KMS-11 (cell line): ENCODE measurements around the gene SIK2.
"Not testable (repeated sequence)": the region's sequence is repeated elsewhere in the genome, so short reads cannot be mapped to it uniquely, and the experiment has no call there.

Experiments
- H2AFZ ChIP-seq: fragments of 200-600 bp; sonication (generic); 2 replicates; pipeline ENCODE4 v1.6.1; 2016; ENCODE audit warnings: antibody characterized with exemption, mixed run types, low read depth
- H3K27ac ChIP-seq: fragments of 200-600 bp; sonication (generic); 2 replicates; pipeline ENCODE4 v1.6.1; 2016; ENCODE audit warnings: mild to moderate bottlenecking, mixed run types
- H3K27me3 ChIP-seq: fragments of 200-600 bp; sonication (generic); 2 replicates; pipeline ENCODE4 v1.6.1; 2017; ENCODE audit warnings: mild to moderate bottlenecking, low read depth, mixed run types, moderate library complexity; ENCODE audit not compliant: insufficient read depth
- H3K36me3 ChIP-seq: fragments of 200-600 bp; sonication (generic); 2 replicates; pipeline ENCODE4 v1.6.1; 2017; ENCODE audit warnings: mild to moderate bottlenecking, mixed run types; ENCODE audit not compliant: insufficient read depth
- H3K4me1 ChIP-seq: fragments of 200-600 bp; sonication (generic); 2 replicates; pipeline ENCODE4 v1.6.1; 2016; ENCODE audit warnings: mild to moderate bottlenecking, low read depth, mixed run types; ENCODE audit not compliant: poor library complexity, severe bottlenecking
- H3K4me2 ChIP-seq: fragments of 200-600 bp; sonication (generic); 2 replicates; pipeline ENCODE4 v1.7.0; 2016; ENCODE audit warnings: mild to moderate bottlenecking, mixed run types
- H3K4me3 ChIP-seq: fragments of 200-600 bp; sonication (generic); IDR thresholded peaks from 2 replicates; pipeline ENCODE4 v1.6.1; 2017; ENCODE audit warnings: low read depth, low read length, mixed read lengths; ENCODE audit not compliant: insufficient read depth
- H3K79me2 ChIP-seq: fragments of 200-600 bp; sonication (generic); 2 replicates; pipeline ENCODE4 v1.6.1; 2016; ENCODE audit warnings: low read depth, mixed run types; ENCODE audit not compliant: insufficient read depth
- H3K9ac ChIP-seq: fragments of 200-600 bp; sonication (generic); 2 replicates; pipeline ENCODE4 v1.6.1; 2016; ENCODE audit warnings: mild to moderate bottlenecking, mixed run types
- H4K20me1 ChIP-seq: fragments of 200-600 bp; sonication (generic); 2 replicates; pipeline ENCODE4 v1.6.1; 2016; ENCODE audit warnings: mild to moderate bottlenecking, mixed run types; ENCODE audit not compliant: insufficient read depth
- TF ChIP-seq, protein P1 (sequence below): fragments of 200-600 bp; sonication (generic); conservative IDR thresholded peaks from 2 replicates; pipeline ENCODE4 v1.6.1; 2017; ENCODE audit warnings: low read depth, mild to moderate bottlenecking, antibody characterized with exemption, low read length, moderate library complexity, mixed read lengths

SIK2 gene

DNA sequence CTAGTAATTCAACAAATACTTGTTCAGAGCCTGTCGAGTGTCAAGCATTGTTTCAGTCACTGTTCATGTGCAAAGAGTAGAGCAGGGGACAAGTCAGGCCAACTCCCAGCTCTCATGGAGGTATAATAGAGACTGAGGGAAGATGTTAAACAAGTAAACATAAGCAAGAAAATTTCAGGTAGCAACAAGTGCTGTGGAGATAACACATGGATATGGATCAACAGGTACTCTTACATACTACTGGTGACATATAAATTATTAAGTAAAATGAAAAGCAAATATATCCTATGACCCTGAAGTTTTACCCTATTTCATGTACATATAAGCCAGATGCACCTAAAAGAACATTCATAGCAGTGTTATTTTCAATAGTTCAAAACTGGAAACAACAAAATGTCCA lies 42.7 kb downstream of the SIK2 start:
- H2AFZ ChIP-seq: no peak overlapping the region
- no peaks in the 10 kb centered on the region for H3K36me3 ChIP-seq
- no peak overlapping the region for H3K9ac ChIP-seq
- H3K4me2 ChIP-seq: no peak overlapping the region
- H3K27ac ChIP-seq: no peak overlapping the region
- no peaks in the 10 kb centered on the region for H4K20me1 ChIP-seq
- TF ChIP-seq, protein P1, sequence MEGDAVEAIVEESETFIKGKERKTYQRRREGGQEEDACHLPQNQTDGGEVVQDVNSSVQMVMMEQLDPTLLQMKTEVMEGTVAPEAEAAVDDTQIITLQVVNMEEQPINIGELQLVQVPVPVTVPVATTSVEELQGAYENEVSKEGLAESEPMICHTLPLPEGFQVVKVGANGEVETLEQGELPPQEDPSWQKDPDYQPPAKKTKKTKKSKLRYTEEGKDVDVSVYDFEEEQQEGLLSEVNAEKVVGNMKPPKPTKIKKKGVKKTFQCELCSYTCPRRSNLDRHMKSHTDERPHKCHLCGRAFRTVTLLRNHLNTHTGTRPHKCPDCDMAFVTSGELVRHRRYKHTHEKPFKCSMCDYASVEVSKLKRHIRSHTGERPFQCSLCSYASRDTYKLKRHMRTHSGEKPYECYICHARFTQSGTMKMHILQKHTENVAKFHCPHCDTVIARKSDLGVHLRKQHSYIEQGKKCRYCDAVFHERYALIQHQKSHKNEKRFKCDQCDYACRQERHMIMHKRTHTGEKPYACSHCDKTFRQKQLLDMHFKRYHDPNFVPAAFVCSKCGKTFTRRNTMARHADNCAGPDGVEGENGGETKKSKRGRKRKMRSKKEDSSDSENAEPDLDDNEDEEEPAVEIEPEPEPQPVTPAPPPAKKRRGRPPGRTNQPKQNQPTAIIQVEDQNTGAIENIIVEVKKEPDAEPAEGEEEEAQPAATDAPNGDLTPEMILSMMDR: no peak
- H3K4me3 ChIP-seq: no peak overlapping the region
- no peaks in the 10 kb centered on the region for H3K4me1 ChIP-seq
- no peaks in the 10 kb centered on the region for H3K79me2 ChIP-seq
- H3K27me3 ChIP-seq: no peaks in the 10 kb centered on the region

DNA sequence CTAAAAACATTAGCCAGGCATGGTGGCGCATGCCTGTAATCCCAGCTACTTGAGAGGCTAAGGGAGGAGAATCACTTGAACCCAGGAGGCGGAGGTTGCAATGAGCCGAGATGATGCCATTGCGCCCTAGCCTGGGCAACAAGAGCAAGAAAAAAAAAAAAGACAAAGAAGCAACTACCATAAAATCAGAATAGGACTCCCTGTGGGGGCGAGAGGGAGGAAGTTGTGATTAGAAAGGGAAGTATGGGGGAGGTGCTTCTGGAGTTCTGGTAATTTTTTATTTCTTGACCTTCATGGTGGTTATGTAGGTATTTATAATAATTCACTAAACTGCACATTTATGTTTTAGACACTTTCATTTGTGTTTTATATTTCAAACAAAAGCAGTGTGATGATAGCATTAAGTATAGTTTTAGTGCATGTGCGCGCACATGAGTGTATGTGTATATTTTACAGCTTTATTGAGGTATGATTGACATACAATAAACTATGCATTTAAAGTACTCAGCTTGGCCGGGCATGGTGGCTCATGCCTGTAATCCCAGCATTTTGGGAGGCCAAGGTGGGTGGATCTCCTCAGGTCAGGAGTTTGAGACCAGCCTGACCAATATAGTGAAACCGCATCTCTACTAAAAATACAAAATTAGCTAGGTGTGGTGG lies 43.5 kb downstream of the SIK2 start:
- Histone ChIP-seq H3K27ac (no peak overlapping the region), H3K4me2 (no peak overlapping the region), H3K27me3 (no peaks in the 10 kb centered on the region), H3K4me3 (no peak overlapping the region), H3K79me2 (no peaks in the 10 kb centered on the region), H3K9ac (no peak overlapping the region), H4K20me1 (no peaks in the 10 kb centered on the region; the same call in 1 of the 2 replicates), H2AFZ (no peak overlapping the region), H3K4me1 (no peaks in the 10 kb centered on the region), H3K36me3 (no peaks in the 10 kb centered on the region)
- TF ChIP-seq, protein P1: no peak

DNA sequence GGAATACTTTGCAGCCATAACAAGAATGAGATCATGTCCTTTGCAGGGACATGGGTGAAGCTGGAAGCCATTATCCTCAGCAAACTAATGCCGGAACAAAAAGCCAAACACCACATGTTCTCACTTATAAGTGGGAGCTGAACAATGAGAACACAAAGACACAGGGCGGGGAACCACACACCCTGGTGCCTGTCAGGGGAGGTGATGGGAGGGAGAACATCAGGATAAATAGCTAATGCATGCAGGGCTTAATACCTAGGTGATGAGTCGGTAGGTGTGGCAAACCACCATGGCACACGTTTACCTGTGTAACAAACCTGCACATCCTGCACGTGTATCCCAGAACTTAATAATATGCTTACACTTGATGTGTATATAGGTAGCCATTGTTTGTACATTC lies 49.1 kb downstream of the SIK2 start:
- H3K79me2 ChIP-seq, H4K20me1 ChIP-seq, H3K4me3 ChIP-seq, H2AFZ ChIP-seq, H3K9ac ChIP-seq, H3K4me2 ChIP-seq, H3K27ac ChIP-seq, H3K27me3 ChIP-seq, H3K4me1 ChIP-seq, H3K36me3 ChIP-seq: not testable (repeated sequence)

DNA sequence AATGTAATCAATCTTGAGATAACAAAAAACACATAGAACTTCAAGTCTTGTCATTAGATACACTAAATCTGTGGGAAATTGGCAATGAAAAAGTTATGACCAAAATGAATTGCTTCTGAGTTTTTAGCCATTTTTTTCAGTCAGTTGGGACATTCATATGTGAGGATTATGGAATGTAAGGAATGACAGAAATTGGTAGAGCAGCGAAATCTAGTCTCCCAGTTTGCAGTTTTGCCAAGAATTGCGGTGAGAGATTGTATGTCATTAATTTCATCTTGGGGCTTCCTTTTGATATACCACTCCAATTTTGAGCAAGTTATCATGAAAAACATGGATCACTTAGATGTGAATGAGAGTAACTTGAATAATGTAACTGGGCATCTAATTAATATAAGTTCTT lies 49.9 kb downstream of the SIK2 start:
- Histone ChIP-seq H3K4me3 (no peak overlapping the region), H3K27me3 (no peaks in the 10 kb centered on the region), H3K27ac (no peak overlapping the region), H3K4me1 (no peaks in the 10 kb centered on the region), H3K36me3 (no peaks in the 10 kb centered on the region), H3K79me2 (no peaks in the 10 kb centered on the region), H3K4me2 (no peak overlapping the region), H2AFZ (no peak overlapping the region), H4K20me1 (no peaks in the 10 kb centered on the region; the same call in 1 of the 2 replicates), H3K9ac (no peak overlapping the region)
- TF ChIP-seq, protein P1: no peak

DNA sequence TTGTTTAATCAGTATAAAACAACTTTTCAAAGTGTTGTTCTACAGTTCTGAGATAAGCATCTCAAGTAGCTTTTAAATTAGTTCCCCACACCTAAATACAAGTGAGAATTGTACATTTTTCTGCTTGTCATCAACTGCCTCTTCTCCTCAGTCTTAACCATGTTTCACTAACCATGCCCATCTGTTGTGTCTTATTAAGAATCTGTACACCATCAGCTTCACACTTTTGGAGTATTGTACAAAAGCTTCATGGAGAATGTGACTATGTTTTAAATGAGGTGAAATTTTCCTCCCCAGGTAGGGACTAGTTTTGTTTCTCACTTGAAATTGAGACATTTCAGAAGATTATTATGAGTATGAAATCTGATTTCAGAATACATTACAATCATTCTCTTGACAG lies 52.4 kb downstream of the SIK2 start:
- Histone ChIP-seq H3K4me3 (no peak overlapping the region), H4K20me1 (no peaks in the 10 kb centered on the region; the same call in 1 of the 2 replicates), H3K27ac (no peak overlapping the region), H3K27me3 (no peaks in the 10 kb centered on the region), H3K36me3 (no peaks in the 10 kb centered on the region), H3K4me1 (no peaks in the 10 kb centered on the region), H3K9ac (no peak overlapping the region), H3K79me2 (no peaks in the 10 kb centered on the region), H2AFZ (no peak overlapping the region), H3K4me2 (no peak overlapping the region)
- TF ChIP-seq, protein P1: no peak
